K562 (cell line): ENCODE measurements around the gene TEX22. TPM values are rescaled to one million over a fixed set of nuclear protein-coding genes. Genes with fewer than 3 reads are reported as not detected.

Source experiments
- NEUROD1 ChIP-seq: fragments of 150-350 bp; IDR thresholded peaks from 2 replicates; pipeline ENCODE4 v1.6.1; 2014; ENCODE audit warnings: borderline replicate concordance, low read length, low read depth; ENCODE audit not compliant: partially characterized antibody
- RAD21 ChIP-seq, 2 experiments: fragments of 250-450 bp in 1 of 2; fragments of 450-650 bp in 1 of 2; sonication (Bioruptor Pico) in 1 of 2; formaldehyde crosslinking in 1 of 2; IDR thresholded peaks in 1 of 2; conservative IDR thresholded peaks in 1 of 2; 2 replicates each; pipeline versions ENCODE4 v1.4.0 to v1.8.0; 2020 to 2022; ENCODE audit warnings: mild to moderate bottlenecking in 2 of 2, moderate library complexity in 1 of 2
- RREB1 ChIP-seq: fragments of 250-450 bp; sonication (Bioruptor Pico); IDR thresholded peaks from 2 replicates; pipeline ENCODE4 v1.4.0; 2020
- ZNF277 ChIP-seq: fragments of 250-450 bp; sonication (Bioruptor Pico); IDR thresholded peaks from 2 replicates; pipeline ENCODE4 v1.8.0; 2022; ENCODE audit warnings: inconsistent platforms, mild to moderate bottlenecking, moderate library complexity, borderline replicate concordance
- polyA plus RNA-seq, 8 experiments: library from polyadenylated mRNA; depleted of rRNA in 4 of 8; stranded (reverse) in 5 of 8; unstranded in 3 of 8; fragments of >200 nt; fragmentation: Nextera tagmentation in 2 of 8; fragmentation: Illumina TruSeq in 1 of 8; extraction: Ambion mirVana in 2 of 8; extraction: Trizol in 1 of 8; gene quantifications; 2 replicates each; pipeline versions ENCODE4 v1.2.1 to v1.2.3, GENCODE V29; 2011 to 2014; ENCODE audit warnings: inconsistent platforms in 1 of 8, missing spikeins in 1 of 8
- total RNA-seq, 7 experiments: library from RNA; depleted of rRNA in 6 of 7; stranded (reverse); fragments of >200 nt in 6 of 7; fragmentation: Illumina TruSeq in 2 of 7; extraction: Trizol in 2 of 7; gene quantifications; 2 replicates each; pipeline versions ENCODE4 v1.2.1 to v1.2.3, GENCODE V29; 2011 to 2021; ENCODE audit warnings: low replicate concordance in 1 of 7

The TEX22 gene
- total and polyA plus RNA-seq, 9 of the 15 experiments (the other 6 are each of a cell fraction or from before 2014, with no cell fraction given), result 0.04 to 1.7 (median 0.23) TPM; not detected in 2

GRCh38 chr14:105355850-105356604 is 42.3 kb upstream of the TEX22 start (continued):
- TF ChIP-seq RREB1, result no peak
- no peak for TF ChIP-seq ZNF277
- no peak for TF ChIP-seq NEUROD1
- no peak for TF ChIP-seq RAD21 (CRISPR knock-in tag; conservative IDR thresholded peaks at IDR 0.05 in 1 of 2, IDR thresholded peaks at IDR 0.05 in 1 of 2)
